ENCODE results near the gene STK10.
"Not testable (repeated sequence)": the region's sequence is repeated elsewhere in the genome, so short reads cannot be mapped to it uniquely, and the experiment has no call there.

The STK10 gene

DNA sequence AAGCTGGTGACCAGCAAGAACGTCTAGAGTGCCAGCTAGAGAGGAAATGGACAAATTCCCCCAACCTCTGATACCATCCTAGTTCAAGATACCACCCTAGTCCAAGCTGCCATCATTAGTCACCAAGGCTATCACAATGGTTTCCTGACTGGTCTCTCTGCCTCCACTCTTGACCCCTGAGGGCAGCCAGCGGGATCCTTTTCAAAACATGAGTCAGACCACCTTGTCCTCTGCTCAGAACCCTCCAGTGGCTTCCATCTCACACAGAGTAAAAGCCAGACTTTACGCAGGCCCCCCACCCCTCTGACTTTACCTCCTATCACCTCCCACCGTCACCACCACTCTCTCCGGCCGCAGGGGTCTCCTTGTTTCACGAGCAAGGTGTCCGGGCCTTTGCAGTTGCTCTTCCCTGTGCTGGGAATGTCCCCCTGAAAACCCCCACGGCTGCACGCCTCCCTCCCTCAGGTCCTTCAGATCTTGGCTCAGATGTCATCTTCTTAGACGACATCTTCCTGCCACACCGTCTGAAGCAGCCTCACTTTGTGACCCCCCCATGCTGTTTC, 139.4 kb downstream of the STK10 start:
- no peak for DNase-seq

DNA sequence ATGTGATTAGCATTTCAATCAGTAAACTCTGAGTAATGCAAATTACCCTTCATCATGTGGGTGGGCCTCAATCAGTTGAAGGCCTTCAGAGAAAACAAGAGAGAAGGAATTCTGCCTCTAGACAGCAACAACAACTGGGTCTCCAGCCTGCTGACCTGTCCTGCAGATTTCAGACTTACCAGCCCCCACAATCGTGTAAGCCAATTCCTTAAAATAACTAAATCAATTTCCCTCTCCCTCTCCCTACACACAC, 139.9 kb downstream of the STK10 start:
- no peak for DNase-seq

DNA sequence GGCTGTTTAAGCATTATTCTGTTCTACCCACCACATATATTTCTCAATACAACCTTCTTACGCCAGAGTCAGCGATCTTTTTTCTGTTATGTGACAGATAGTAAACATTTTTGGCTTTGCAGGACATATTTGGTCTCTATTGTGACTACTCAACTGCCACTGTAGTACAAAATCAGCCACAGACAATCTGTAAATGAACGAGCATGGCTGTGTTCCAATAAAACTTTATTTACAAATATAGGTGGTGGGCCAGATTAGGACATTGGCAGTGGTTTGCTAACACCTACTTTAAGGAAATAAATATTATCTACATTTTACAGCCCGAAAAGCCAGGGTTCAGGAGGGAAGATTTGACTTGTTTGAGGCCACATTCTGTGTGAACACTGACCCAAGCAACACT, 141.4 kb downstream of the STK10 start:
- DNase-seq, result no peak

DNA sequence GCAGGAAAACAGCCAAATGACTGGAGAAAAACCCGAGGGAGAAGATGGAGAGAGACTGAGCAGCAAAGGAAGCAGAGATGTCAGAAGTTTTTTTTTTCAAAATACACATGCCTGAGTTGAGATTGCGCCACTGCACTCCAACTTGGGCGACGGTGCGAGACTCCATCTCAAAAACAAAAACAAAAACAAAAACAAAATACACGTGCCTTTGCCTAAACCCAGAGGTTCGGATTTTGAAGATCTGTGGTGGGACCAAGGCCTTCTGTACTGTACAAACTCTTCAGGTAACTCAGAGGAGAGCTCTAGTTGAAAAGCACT, 142.8 kb downstream of the STK10 start:
- DNase-seq, result no peak

DNA sequence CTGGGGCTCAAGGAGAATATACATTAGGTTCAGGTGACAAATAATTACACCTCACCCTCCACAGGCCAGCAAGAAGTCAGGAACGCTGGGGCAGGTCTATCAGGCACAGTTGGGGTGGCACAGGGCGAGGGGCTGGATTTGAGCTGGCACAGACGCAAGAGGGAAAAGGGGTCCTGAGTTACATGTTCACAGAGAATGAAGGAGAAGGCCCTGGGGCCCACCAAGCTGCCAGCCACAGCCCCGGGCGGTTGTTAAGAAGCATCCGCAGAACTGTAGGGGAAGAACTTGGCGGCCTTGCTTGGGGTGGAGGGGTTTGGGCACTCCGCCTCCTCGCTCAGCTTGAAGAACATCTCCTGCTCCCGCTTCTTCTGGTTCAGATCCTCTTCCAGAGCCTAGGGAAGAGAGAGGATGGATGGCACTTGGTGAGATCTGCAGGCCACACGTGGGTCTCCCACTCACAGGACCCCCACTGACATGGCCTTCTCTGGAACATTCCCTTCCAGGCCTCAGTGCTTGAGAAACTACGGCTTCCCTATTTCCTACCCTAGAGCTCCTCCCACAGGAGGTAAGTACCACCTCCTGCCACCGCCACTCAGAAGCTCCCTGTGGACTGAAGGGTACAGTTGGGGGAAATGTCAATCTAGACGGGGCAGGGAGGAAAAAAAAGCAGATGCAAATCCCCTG, 143.3 kb downstream of the STK10 start:
- DNase-seq, result no peak

DNA sequence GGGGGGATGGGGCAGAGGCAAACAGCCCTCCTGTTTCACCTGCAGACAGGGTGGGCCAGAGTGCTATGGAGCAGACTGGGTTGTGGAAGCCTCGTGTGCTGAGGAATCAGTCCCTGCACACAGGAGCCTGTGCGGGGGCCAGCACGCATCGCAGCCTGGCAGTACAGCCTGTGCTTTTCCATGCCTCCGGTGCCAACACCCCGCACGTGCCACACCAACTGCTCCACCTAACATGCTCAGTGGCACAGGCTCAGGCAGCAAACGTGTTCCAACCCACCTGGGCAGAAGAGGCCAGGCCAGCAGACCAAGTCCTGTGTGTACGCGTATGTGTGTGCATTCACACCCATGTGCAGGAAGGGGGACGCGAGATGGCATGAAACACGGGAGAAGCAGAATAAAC, 144.2 kb downstream of the STK10 start:
- no peak for DNase-seq

DNA sequence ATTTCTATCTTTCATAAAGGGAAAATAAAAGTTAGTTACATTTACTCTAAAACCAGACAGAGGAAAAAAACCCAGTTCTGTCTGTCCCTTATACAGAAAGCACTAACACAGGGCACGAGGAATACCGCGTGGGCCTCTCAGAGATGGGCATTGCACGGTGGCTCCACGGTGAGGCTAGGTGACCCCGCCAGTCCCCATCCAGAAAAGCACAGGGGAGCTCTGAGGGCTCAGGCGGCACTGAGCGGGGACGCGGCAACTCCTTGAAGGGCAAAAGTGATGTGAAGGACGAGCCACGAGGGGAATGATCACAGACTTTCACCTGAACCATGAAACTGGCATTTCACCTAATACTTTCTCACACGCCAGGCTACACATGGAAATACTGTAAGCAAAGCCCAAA, 145.8 kb downstream of the STK10 start:
- DNase-seq, result no peak

DNA sequence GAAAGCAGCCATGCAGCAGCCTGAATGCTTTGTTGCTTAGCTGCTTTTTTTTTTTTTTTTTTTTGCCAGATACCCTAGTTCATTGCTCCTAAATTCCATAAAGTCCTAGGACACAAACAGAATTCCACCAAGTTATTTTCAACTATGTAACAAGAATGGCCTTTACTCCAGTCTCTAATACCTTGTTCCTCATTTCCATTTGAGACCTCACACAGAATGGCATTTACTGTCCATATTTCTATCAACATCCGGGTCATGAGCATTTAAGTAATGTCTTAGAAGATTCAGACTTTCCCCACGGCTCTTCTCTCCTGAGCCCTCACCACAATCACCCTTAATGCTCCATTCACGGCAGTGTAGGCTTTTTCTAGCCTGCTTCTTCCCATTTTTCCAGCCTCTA, 149.9 kb downstream of the STK10 start:
- no peak for DNase-seq

DNA sequence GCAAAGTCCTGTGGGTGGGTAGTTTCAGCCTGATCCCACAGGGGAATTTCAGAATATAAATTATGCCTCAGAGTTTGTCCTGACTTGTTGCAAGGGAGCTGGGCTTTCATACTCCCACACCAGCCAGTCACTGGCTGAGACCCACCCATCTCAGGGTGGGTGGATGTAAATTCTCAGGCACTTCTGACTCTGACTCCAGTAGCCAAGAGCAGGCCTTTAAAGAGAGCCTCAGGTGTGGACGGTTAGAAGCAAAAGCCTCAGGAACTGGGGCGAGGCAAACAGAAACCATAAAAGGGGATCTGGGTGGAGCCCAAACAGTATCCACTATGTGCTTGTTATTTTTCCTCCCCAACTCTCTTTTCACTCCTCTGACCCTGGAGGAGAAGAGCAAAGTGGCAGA, 153.0 kb downstream of the STK10 start:
- DNase-seq, result no peak

DNA sequence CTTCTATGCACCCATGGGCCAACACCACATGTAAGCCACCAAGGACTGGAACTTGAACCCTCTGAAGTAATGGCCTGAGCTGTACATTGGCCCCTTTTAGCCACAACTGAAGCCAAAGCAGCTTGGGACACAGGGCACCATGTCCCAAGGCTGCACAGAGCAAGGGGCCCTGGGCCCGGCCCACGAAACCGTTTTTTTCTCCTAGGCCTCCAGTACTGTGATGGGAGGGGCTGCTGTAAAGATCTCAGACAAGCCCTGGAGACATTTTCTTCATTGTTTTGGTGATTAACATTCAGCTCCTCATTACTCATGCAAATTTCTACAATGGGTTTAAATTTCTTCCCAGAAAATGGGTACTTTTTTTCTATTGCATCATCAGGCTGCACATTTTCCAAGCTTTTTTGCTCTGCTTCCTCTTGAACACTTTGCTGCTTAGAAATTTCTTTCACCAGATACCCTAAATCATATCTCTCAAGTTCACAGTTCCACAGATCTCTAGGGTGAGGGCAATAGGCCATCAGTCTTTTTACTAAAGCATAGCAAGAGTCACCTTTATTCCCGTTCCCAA, 156.0 kb downstream of the STK10 start:
- DNase-seq, result no peak

DNA sequence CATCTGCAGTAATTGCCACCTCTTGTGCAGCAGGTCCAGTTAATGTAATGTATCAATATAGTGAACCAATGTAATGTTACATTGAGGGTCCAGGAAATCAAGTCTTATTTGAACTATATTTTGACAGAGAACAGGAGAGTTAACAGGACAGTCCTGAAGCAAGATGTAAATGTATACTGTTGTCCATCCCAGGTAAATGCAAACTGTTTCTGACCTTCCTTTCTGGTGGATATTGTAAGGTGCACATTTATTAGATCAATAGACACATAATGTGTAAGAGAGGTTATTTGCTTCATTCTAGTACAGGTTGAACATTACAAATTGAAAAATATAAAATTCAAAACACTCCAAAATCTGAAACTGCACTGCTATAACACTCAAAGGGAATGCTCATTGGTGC, 158.1 kb downstream of the STK10 start:
- DNase-seq, result no peak

DNA sequence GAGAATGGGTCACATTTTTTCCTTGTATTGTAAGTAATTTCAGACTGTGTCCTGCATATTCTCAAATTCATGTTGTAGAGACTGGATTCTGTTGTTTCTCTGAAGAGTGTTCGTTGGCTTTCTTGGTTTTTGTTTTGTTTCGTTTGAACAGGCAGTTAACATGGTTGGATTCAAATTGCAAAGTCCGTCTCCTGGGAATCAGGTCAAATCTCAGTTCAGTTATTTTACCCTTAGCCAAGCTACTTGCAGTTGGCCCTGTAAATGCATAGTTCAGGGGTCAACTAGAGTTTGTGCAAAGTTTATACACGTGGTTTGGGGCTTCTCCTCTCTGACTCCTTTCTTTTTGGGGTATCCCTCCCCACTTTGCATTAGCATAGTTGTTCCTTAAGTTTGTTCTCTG, 159.9 kb downstream of the STK10 start:
- no peak for DNase-seq

DNA sequence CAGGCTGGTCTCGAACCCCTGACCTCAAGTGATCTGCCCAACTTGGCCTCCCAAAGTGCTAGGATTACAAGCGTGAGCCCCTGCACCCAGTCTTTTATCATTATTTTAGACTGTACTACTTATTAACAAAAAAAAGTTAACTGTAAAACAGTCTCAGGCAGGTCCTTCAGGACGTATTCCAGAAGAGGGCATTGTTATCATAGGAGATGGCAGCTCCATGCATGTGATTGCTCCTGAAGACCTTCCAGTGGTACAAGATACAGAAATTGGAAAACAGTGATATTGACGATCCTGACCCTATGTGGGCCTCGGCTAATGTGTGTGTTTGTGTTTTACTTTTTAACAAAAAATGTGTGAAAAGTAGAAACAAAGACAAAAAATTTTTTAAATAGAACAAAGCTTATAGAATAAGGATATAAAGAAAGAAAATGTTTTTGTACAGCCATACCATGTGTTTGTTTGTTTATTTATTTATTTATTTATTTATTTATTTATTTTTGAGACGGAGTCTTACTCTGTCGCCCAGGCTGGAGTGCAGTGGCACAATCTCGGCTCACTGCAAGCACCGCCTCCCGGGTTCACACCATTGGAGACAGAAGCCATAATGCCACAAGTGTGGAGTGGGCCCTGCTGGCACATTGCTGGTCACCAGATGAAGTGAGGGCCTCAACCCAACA, 167.8 kb downstream of the STK10 start:
- not testable (repeated sequence) for DNase-seq

DNA sequence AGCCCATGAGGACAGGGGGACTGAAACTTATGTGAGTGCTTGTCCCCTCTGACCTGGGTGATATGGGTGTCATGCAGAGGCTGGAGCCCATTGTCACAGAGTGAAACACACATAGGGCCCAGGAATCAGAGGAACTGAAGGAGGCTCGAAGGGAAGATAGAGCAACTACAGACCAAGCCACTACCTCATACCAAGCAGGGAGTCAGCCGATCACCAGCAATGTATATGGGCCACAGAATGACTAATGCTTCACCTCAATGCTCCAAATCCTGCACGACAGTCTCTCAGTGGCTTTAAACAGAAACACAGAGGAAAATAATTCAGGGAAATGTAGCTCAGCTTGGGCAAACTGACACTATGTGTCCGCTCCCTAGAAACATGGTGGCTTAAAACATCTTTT, 172.7 kb downstream of the STK10 start:
- DNase-seq, result no peak

DNA sequence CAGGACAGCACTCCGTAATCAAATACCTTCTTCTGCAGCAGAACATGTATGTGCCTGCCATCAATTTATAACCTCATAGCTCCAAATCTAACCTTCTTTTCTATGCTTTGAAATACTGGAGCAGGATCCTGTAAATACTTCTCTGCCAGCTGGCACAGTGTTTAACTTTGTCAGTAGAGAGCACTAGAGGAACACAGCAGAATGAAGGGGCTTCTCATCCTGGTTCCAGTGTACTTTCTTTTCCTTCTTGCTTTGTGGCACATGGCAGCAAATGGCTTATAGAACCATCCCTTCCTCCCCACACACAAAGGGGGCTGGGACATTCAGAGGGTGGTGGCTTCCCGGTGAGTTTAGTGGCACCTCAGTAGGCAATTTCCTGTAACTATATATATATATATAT, 177.7 kb downstream of the STK10 start:
- DNase-seq, result no peak

DNA sequence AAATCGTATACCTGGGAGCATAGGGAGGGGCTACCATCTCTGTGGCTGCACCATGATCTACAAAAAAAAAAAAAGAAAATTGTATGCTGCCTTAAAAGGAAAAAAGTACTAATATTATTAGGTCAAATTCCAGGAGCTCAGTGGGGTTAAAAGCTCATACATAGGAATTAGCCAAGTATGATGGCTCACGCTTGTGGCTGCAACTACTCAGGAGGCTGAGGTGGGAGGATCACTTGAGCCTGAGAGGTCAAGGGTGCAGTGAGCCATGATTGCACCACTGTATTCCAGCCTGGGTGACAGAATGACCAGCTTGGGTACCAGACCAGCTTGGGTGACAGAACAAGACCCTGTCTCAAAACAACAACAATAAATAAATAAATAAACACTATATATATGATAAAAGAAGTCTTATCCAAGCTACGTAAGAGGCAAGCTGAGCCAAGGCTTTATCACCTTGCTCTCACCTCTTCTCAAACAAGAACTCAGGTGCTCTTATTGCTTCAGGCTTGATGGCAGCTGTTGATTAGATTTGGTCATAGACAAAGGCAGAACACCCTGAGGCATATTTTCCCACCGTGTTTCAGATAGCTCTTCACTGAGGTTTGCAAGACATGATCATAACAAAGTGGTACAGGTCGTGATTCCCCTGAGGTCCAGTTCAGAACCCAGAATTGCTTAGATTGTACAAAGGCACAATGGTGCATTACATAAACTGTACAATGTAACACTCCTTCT, 178.3 kb downstream of the STK10 start:
- DNase-seq, result no peak

DNA sequence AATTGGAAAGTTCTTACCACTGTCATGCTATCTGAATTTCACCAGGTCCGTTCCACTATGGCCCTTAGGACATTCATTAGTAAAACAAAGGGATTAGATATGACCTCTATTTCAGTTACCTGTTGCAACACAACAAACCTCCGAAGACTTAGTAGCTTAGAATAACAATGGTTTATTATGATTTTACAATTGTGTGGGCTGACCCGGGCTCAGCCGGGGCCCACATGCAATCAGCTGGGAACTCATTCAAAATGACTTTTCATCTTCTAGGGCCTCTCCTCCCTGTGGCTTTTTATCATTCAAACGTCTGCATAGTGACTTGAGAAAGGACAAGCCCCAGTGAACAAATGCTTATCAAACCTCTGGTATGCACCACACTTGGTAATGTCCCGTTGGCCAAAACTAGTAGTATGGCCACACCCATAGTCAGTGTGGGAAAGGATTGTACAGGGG, 179.3 kb downstream of the STK10 start:
- no peak for DNase-seq

DNA sequence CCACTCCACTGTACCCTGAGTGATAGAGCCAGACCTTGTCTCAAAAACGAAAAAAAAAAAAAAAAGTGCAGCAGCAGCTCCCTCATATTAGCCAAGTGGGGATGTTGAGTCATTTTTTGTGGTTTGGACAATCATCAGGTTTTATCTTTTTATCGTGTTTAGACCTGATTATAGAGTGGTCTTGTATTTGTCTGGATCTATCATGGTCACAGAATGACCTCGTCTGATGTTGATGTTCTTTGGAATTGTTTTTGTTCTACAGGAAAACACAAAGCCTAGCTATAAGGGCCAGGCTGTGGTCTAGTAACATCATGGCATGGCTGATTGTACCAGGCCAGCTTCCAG, 179.9 kb downstream of the STK10 start:
- DNase-seq, result no peak

DNA sequence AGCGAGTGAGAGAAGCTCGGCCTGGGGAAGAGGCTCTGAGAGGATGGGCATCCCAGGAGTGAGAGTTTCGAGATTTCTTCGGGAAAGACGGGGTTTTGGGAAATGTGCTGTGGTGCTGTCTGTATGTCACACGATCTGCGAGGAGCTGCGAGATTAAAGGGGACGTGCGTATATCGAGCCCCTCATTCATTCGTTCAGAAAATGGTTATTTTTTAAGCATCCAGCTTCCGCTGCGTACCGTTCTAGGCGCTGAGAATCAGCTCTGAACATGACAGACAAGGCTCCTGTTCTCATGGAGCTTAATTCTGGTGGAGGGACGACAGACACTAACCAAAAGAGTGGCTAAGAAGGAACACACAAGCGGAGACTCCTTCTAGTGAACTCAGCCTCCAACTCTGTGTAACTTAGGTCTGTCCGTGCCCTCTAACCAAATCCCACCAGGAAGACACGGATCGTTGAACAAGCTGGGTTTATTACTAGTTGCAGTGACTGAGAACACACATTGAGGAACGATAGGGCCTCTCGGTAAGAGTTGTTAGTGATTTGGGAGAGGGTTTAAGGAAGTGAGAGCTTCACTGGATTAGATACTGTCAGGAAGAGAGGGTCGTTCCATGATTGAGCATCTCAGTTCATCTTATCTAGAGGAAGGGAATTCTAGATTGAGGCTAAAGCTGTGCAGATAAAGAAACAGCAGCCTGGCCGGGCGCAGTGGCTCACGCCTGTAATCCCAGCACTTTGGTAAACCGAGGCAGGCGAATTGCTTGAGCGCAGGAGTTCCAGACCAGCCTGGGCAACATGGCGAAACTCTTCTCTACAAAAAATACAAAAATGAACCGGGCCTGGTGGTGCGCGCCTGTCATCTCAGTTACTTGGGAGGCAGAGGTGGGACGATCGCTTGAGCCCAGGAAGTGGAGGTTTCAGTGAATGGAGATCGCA, 180.6 kb downstream of the STK10 start:
- no peak for DNase-seq

DNA sequence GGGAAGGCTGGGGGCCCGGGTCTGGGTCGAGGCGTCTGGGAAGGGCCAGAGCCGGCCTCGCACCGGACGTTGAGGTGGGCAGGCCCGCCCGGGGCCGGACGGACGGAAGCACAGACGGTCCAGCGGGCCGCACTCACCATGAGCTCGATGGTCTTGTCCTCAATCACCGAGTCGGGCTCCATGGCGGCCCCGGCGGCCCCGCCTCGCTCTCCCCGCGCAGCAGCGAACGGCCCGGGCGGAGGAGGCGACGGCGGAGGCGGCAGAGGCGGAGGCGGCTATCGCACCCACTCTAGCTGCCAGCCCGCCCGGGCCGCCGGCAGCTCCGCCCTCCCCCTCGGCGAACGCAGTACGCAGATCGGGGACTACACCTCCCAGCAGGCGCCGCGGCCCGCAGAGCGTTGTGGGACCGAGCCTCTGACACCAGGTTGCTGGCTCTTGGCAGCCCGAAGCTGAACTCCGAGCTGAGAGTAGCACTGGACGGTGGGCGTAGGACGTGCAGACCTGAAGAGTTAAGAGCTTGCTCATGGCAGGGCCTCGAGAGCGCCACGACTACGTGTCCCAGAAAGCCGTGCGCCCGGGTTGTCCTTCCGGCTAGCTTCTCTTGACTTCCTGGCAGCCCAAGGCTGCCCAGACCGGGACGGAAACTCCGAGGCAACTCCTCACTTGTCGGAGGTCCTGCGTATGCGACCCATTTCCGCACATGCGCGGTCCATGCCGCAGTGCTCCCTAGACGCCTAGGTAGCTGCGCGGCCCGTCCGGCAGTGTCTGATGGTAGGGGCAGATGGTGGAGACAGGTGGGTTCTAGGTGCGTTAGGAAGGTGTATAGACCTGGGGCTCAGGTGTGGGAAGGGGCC, 181.5 kb downstream of the STK10 start, which contains the start of gene FBXW11:
Gene FBXW11, minus strand, starts transcription at position 318 of the 854 bp plus-strand sequence. Its CDS starts 136 bp downstream, at position 182.
- peak; percentile 81 to 86 for DNase-seq

DNA sequence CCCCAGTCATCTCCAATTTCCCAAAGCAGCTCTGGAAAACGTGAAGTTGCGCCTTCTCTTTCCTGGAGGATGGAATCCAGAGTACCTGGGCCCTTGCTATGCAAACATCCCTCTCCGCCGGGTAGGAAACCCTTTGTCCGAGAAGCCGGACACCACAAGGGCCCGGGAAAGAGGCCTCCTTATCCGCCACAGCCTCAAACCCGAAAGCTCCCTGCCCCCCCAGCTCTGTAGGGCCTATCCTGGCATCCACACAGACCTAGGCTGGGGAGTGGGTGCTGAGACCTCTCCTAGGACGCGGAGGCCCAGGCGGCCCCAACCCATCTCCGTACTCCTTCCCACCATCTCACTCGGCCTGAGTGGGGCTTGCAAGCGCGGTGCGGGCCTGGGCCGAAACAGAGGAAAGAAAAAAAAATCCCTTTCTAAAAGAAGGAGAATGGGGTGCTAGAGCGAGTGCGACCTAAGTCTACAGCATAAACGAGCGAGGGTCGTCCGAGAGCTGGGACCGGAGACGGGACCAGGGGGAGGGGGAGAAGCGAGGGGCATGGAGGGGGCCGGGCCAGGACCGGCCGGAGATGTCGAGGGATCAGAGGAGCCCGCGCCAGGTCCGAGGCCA, 182.2 kb downstream of the STK10 start:
- DNase-seq, result peak in 1 of 2 experiments; percentile 12

Data from NCI-H187 (cell line).